Measurements from ENCODE around the gene GAB2. TPM values are rescaled to one million over a fixed set of nuclear protein-coding genes. Genes with fewer than 3 reads are reported as not detected.

Gene GAB2
- total and polyA plus RNA-seq, 2 of the 4 experiments (the other 2 are of a cell fraction) = 3.3 to 5.9 TPM

Other genes with a start within 250 kb of the GAB2 start
- gene KCTD21, start 229.2 kb downstream of the GAB2 start, total RNA-seq (2012; rRNA removed) = 12.2 and 12.5 TPM in 2 replicates
- 12.2 TPM in 2 replicates for gene KCTD21, start 229.2 kb downstream of the GAB2 start, polyA plus RNA-seq (2012; rRNA removed)
- 2.2 and 2.7 TPM in 2 replicates for gene USP35, start 228.9 kb downstream of the GAB2 start, total RNA-seq (2012; rRNA removed)
- gene USP35, start 228.9 kb downstream of the GAB2 start, polyA plus RNA-seq (2012; rRNA removed) = 10.4 and 11.3 TPM in 2 replicates
- 15.8 and 16.4 TPM in 2 replicates for gene NARS2, start 157.0 kb upstream of the GAB2 start, total RNA-seq (2012; rRNA removed)
- 6.0 and 8.0 TPM in 2 replicates for gene NARS2, start 157.0 kb upstream of the GAB2 start, polyA plus RNA-seq (2012; rRNA removed)

Data from IMR-90 (cell line).